ENCODE results near the gene FBXW4. TPM values are rescaled to one million over a fixed set of nuclear protein-coding genes. Genes with fewer than 3 reads are reported as not detected.
A peak's percentile ranks its signal among the peaks of the same experiment; 100 is the strongest.

FBXW4 gene
- total and polyA plus RNA-seq, 9 donors: 38.6 to 86.4 (median 64.4) TPM

DNA sequence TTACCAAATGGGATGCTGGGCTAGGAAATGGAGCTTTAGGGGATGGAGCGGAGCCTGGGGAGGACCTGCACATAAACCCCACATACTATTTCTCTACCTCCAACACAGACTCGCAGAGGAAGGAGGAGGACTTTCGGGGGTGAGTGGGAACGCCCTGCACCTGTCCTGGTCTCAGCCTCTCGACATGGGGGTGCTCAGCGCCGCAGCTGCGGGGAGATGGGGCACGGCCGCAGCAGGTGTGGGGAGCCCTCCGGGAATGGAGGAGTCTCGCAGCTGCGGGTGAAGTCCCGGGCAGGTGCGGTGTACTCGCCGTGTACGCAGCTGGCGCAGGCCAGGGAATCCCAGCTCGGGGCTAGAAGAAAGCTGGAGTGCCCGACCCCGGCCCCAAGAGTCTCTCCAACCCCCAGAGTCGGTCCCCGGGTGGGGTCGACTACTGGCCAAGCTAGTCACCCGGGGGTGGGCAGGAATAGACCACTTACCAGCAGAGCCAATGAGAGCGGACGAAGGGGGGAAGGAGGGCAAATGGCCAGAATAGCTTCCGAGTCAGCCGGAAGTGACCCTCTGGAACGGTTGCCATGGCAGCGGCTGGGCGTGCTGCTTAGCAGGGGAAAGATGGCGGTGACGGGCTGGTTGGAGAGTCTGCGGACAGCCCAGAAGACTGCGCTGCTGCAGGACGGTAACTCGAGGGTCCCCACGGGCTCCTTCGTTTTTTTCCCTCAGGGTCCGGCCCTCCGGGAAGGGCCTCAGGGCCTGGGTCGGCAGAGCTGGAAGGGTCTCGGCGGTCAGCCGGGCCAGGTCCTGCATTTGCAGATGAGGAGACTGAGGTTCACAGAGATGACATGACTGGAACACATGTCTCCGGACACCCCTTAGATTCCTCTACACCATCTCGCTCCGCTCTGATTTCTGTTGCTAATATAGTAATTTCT, 107.0 kb downstream of the FBXW4 start, which contains the start of the genes DPCD and POLL:
DPCD (plus strand) TSS at position 597 of the 929 bp plus-strand sequence; CDS start at position 613, 16 bp downstream.
POLL (minus strand) TSS at position 533 of the 929 bp plus-strand sequence. CDS start 897 bp downstream, outside the sequence.
- WGBS, 3 donors: 0 to 1% (median 1%) methylated on average over 50 of the region's 50 CpGs
- Histone ChIP-seq H3K27ac (no peak within 1 kb of the TSS), H3K36me3 (no peaks in the 10 kb centered on the region), H3K4me3 (peak within 1 kb of the TSS; percentile 56), H3K4me1 (ENCODE audit: insufficient read depth) (peaks cover 15% of the 10 kb centered on the region), H3K9me3 (no peaks in the 10 kb centered on the region), H3K27me3 (no peaks in the 10 kb centered on the region)
- DNase-seq: peak; percentile 96 to 99 (median 98)
- intact Hi-C loops (cut with DNase I): no loop called here
- TF ChIP-seq POLR2A (IDR thresholded peaks at IDR 0.05) (peak; percentile 27), EP300 (IDR thresholded peaks at IDR 0.05) (no peak)
- TF ChIP-seq, protein P1, sequence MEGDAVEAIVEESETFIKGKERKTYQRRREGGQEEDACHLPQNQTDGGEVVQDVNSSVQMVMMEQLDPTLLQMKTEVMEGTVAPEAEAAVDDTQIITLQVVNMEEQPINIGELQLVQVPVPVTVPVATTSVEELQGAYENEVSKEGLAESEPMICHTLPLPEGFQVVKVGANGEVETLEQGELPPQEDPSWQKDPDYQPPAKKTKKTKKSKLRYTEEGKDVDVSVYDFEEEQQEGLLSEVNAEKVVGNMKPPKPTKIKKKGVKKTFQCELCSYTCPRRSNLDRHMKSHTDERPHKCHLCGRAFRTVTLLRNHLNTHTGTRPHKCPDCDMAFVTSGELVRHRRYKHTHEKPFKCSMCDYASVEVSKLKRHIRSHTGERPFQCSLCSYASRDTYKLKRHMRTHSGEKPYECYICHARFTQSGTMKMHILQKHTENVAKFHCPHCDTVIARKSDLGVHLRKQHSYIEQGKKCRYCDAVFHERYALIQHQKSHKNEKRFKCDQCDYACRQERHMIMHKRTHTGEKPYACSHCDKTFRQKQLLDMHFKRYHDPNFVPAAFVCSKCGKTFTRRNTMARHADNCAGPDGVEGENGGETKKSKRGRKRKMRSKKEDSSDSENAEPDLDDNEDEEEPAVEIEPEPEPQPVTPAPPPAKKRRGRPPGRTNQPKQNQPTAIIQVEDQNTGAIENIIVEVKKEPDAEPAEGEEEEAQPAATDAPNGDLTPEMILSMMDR (IDR thresholded peaks at IDR 0.05): no peak

DNA sequence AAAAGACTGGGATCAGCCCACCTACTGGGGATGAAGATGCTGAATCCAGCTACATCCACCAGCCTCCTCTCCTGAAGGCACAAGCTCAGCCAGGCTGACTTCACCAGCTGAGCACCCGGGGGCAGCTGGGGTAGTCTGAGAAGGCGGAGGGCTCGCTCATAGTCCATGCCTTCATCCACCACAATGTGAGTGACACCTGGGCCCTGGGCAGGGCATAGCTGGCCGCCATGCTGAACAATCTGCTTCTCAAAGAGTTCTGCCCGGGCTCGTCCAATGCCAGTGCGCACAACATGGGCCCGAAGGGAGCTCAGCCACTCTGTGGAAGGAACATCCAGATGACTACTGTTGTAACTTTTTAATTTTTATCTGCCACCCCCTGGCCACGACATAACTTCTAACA, 109.1 kb downstream of the FBXW4 start:
- TF ChIP-seq, protein P1 (IDR thresholded peaks at IDR 0.05): no peak
- TF ChIP-seq EP300 (IDR thresholded peaks at IDR 0.05) (no peak), POLR2A (IDR thresholded peaks at IDR 0.05) (no peak)
- 95 to 97% (median 96%) methylated on average over 9 of the region's 9 CpGs for WGBS, 3 donors
- no peaks in the 10 kb centered on the region for H3K27me3 ChIP-seq
- no peak overlapping the region for H3K4me3 ChIP-seq
- H3K27ac ChIP-seq: no peak overlapping the region
- peaks cover 15% of the 10 kb centered on the region for H3K4me1 ChIP-seq (ENCODE audit: insufficient read depth)
- H3K36me3 ChIP-seq: no peaks in the 10 kb centered on the region
- intact Hi-C loops (cut with DNase I): no loop called here
- no peaks in the 10 kb centered on the region for H3K9me3 ChIP-seq
- DNase-seq: no peak

DNA sequence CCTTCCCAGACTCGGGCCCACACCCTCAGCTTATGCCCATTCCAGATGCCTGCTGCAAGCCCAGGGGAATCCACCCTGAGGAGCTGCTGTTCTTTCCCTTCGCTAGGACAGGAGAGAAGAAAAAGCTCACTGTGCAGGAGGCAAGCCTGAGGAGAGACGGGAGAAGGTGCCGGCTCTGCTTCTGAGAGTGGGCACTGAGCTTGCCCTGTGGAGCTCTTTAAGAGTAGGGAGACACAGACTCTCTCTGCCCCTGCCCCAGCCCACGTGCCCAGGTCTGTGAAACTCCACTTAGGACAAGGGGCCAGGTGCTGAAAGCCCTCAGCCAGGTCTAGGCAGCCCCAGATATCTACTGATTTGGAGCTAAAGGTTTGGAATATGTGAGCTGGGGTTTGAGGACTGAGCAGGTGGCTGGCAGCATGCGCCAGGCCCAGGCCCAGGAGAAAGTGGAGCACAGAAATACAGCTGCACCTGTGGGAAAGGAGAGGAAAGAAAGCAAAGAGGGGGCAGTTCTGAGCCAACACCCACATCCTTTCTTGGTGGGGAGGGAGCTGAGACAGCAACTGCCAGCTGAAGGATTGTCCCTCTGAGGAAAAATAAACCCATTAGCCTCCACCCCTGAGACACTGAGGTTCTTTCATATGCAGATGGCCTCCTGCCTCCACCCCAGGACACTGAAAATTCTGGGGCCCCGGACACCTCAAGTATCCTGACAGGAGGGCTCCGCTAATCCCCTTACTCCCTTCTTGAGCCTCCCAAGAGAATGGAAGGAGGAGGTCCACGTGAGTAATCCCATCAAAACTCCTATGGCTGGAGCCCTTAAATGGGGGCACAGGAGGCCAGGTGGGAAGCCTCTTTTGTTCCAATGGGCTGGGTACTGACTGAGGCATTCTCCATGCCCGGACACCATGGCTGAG, 114.2 kb downstream of the FBXW4 start:
- Histone ChIP-seq H3K4me3 (no peak overlapping the region), H3K27me3 (no peaks in the 10 kb centered on the region), H3K36me3 (no peaks in the 10 kb centered on the region), H3K9me3 (no peaks in the 10 kb centered on the region), H3K27ac (no peak overlapping the region), H3K4me1 (ENCODE audit: insufficient read depth) (no peaks in the 10 kb centered on the region)
- 81 to 87% (median 82%) methylated on average over 10 of the region's 10 CpGs for WGBS, 3 donors
- DNase-seq: no peak
- intact Hi-C loops (cut with DNase I): no loop called here
- no peak for TF ChIP-seq POLR2A (IDR thresholded peaks at IDR 0.05)
- TF ChIP-seq EP300 (IDR thresholded peaks at IDR 0.05): no peak
- TF ChIP-seq, protein P1 (IDR thresholded peaks at IDR 0.05): no peak

DNA sequence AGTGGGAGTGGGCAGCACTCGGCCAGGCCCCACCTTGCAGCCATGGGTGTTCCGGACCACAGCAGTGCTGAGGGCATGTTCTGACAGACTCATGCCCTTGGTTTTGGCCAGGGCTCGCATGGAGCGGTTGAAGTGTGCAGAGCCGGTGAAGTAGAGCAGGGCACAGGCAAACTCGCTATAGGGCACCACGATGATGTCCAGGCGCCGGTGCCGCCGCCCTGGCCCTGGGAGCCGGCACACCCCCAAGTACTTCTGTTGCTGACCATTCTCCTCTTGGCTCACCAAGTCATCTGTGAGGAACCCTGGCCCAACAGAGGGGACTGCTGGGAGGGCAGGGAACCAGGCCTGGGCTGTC, 115.5 kb downstream of the FBXW4 start:
- H3K4me1 ChIP-seq (ENCODE audit: insufficient read depth): no peaks in the 10 kb centered on the region

More for the DNA sequence above, 115.5 kb downstream of the FBXW4 start:
- Histone ChIP-seq H3K4me3 (no peak overlapping the region), H3K9me3 (no peaks in the 10 kb centered on the region), H3K27me3 (no peaks in the 10 kb centered on the region), H3K36me3 (no peaks in the 10 kb centered on the region), H3K27ac (no peak overlapping the region)
- TF ChIP-seq, protein P1 (IDR thresholded peaks at IDR 0.05): no peak
- TF ChIP-seq EP300 (IDR thresholded peaks at IDR 0.05) (no peak), POLR2A (IDR thresholded peaks at IDR 0.05) (no peak)
- no peak for DNase-seq
- intact Hi-C loops (cut with DNase I): no loop called here
- WGBS, 3 donors: 94 to 96% (median 95%) methylated on average over 10 to 12 of the region's 12 CpGs
